T-helper 2 cell (primary cell): ENCODE results near the gene PPM1H.
A peak's percentile ranks its signal among the peaks of the same experiment; 100 is the strongest.

Experiments used
- DNase-seq, 5 experiments: peaks; one replicate each; pipeline versions ENCODE4 v3.0.0 to v3.0.0-alpha.2; 2012 to 2022

Gene PPM1H

GRCh38 chr12:62866451-62867082, 68.4 kb downstream of the PPM1H start:
- DNase-seq = no peak

GRCh38 chr12:62865937-62866336, 69.0 kb downstream of the PPM1H start:
- no peak for DNase-seq

- DNase-seq = no peak
These were observed 69.9 kb downstream of the PPM1H start for GRCh38 chr12:62865065-62865464.

GRCh38 chr12:62862259-62862881, 72.6 kb downstream of the PPM1H start:
- DNase-seq = no peak

- no peak for DNase-seq
These were observed 73.4 kb downstream of the PPM1H start for GRCh38 chr12:62861586-62861985.

GRCh38 chr12:62860501-62861411, 74.2 kb downstream of the PPM1H start:
- DNase-seq = no peak

GRCh38 chr12:62860020-62860419, 74.9 kb downstream of the PPM1H start:
- no peak for DNase-seq

- DNase-seq = no peak
These were observed 75.6 kb downstream of the PPM1H start for GRCh38 chr12:62859321-62859737.

GRCh38 chr12:62856454-62856853, 78.5 kb downstream of the PPM1H start:
- no peak for DNase-seq

- DNase-seq = no peak
These were observed 80.9 kb downstream of the PPM1H start for GRCh38 chr12:62854024-62854423.

- no peak for DNase-seq
These were observed 85.6 kb downstream of the PPM1H start for GRCh38 chr12:62849398-62849797.

- DNase-seq = peak in 1 of 5 experiments; percentile 39
These were observed 86.5 kb downstream of the PPM1H start for GRCh38 chr12:62848418-62848817.

GRCh38 chr12:62847709-62848108, 87.2 kb downstream of the PPM1H start:
- no peak for DNase-seq

GRCh38 chr12:62846491-62846890, 88.5 kb downstream of the PPM1H start:
- DNase-seq = no peak

- DNase-seq = no peak
These were observed 90.0 kb downstream of the PPM1H start for GRCh38 chr12:62844915-62845314.

- no peak for DNase-seq
These were observed 91.2 kb downstream of the PPM1H start for GRCh38 chr12:62843716-62844115.

GRCh38 chr12:62841846-62842245, 93.1 kb downstream of the PPM1H start:
- DNase-seq = no peak

- no peak for DNase-seq
These were observed 94.1 kb downstream of the PPM1H start for GRCh38 chr12:62840806-62841205.

GRCh38 chr12:62839869-62840660, 94.9 kb downstream of the PPM1H start:
- no peak for DNase-seq

- DNase-seq = no peak
These were observed 99.9 kb downstream of the PPM1H start for GRCh38 chr12:62834971-62835547.

- DNase-seq = no peak
These were observed 100.5 kb downstream of the PPM1H start for GRCh38 chr12:62834406-62834805.

GRCh38 chr12:62833634-62834033, 101.3 kb downstream of the PPM1H start:
- DNase-seq = no peak
